Endothelial cell of umbilical vein (primary cell): ENCODE results near the gene GRK6. TPM values are rescaled to one million over a fixed set of nuclear protein-coding genes. Genes with fewer than 3 reads are reported as not detected.

Source experiments
- BruUV-seq: library from RNA; stranded (reverse); fragments of 400-500 nt; replicated peaks from 2 replicates; lab custom pipeline; 2021; lab: Mats Ljungman, UMichigan
- CTCF ChIA-PET: fragments of 300-600, 350-600 bp; sonication (Branson Sonifier 250); formaldehyde crosslinking; loops from one replicate; lab custom pipeline; 2021; ENCODE audit warnings: antibody characterized with exemption, inconsistent platforms; lab: Charles Lee
- POLR2A ChIA-PET: fragments of 300-600, 350-600 bp; sonication (Branson Sonifier 250); formaldehyde crosslinking; loops from one replicate; lab custom pipeline; 2021; ENCODE audit warnings: antibody characterized with exemption, inconsistent platforms; lab: Charles Lee
- DNase-seq: peaks from one replicate; pipeline ENCODE4 v3.0.0-alpha.2; 2011; ENCODE audit warnings: low read depth, low spot score
- FAIRE-seq: peaks from 2 replicates; lab custom pipeline; 2011; peaks lifted over from hg19 to GRCh38; lab: Jason Lieb, UNC
- H2AFZ ChIP-seq: 2 replicates; pipeline ENCODE4 v1.6.0; 2012; ENCODE audit warnings: low read depth, low read length, control low read depth, inconsistent platforms
- H3K27ac ChIP-seq: 2 replicates; pipeline ENCODE4 v1.5.1; 2011; ENCODE audit warnings: low read depth, mild to moderate bottlenecking, control low read depth, low read length, moderate library complexity; ENCODE audit not compliant: insufficient read depth
- H3K27me3 ChIP-seq, 2 experiments: 2 replicates each; pipeline versions ENCODE4 v1.6.0 to v1.6.1; 2011; ENCODE audit warnings: low read length in 2 of 2, mixed read lengths in 1 of 2; ENCODE audit not compliant: control insufficient read depth in 2 of 2, insufficient read depth in 2 of 2
- H3K36me3 ChIP-seq, 2 experiments: 2 replicates in 1 of 2; 3 replicates in 1 of 2; pipeline ENCODE4 v1.5.1; 2011; ENCODE audit warnings: low read length in 2 of 2, mild to moderate bottlenecking in 1 of 2, moderate library complexity in 1 of 2; ENCODE audit not compliant: control insufficient read depth in 2 of 2, insufficient read depth in 2 of 2; ENCODE audit errors: extremely low read depth in 1 of 2
- H3K4me1 ChIP-seq: 3 replicates; pipeline ENCODE4 v1.5.1; 2011; ENCODE audit warnings: mild to moderate bottlenecking, low read length; ENCODE audit not compliant: control insufficient read depth, insufficient read depth; ENCODE audit errors: extremely low read depth
- H3K4me2 ChIP-seq: 2 replicates; pipeline ENCODE4 v1.6.1; 2011; ENCODE audit warnings: low read length, control low read depth, mixed read lengths; ENCODE audit not compliant: insufficient read depth
- H3K4me3 ChIP-seq, 3 experiments: fragments of 200-600 bp in 1 of 3; sonication (generic), shearing (Covaris generic) in 1 of 3; replicated peaks in 1 of 3; 2 replicates each; pipeline ENCODE4 v1.5.1; 2011 to 2016; ENCODE audit warnings: control low read depth in 3 of 3, low read length in 3 of 3, mild to moderate bottlenecking in 2 of 3, inconsistent platforms in 1 of 3, low read depth in 1 of 3, moderate library complexity in 1 of 3; ENCODE audit not compliant: insufficient read depth in 1 of 3
- H3K79me2 ChIP-seq: 2 replicates; pipeline ENCODE4 v1.6.0; 2012; ENCODE audit warnings: low read length, inconsistent platforms; ENCODE audit not compliant: control insufficient read depth, insufficient read depth
- H3K9ac ChIP-seq: replicated peaks from 2 replicates; pipeline ENCODE3; 2011; ENCODE audit warnings: low read length, control low read depth; ENCODE audit not compliant: insufficient read depth; ENCODE audit errors: extremely low read depth
- H3K9me1 ChIP-seq: replicated peaks from 3 replicates; pipeline ENCODE4 v1.6.0; 2011; ENCODE audit warnings: mild to moderate bottlenecking, low read length; ENCODE audit not compliant: control insufficient read depth, insufficient read depth; ENCODE audit errors: extremely low read depth
- H3K9me3 ChIP-seq: replicated peaks from 2 replicates; pipeline ENCODE4 v1.5.1; 2012; ENCODE audit warnings: low read length, inconsistent platforms; ENCODE audit not compliant: control insufficient read depth, insufficient read depth
- H4K20me1 ChIP-seq: replicated peaks from 2 replicates; pipeline ENCODE3; 2011; ENCODE audit warnings: mild to moderate bottlenecking, low read length; ENCODE audit not compliant: control insufficient read depth, insufficient read depth; ENCODE audit errors: extremely low read depth
- CTCF ChIP-seq, 2 donors: IDR thresholded peaks; 1 replicate in 1 of 2; 2 replicates in 1 of 2; pipeline ENCODE4 v1.5.1; 2011; ENCODE audit warnings: low read length in 2 of 2, mild to moderate bottlenecking in 2 of 2, moderate library complexity in 2 of 2, control low read depth in 1 of 2, inconsistent platforms in 1 of 2, low read depth in 1 of 2; ENCODE audit not compliant: insufficient read depth in 1 of 2; ENCODE audit errors: extremely low read depth in 1 of 2
- FOS ChIP-seq: IDR thresholded peaks from 2 replicates; pipeline ENCODE4 v1.6.1; 2011; ENCODE audit warnings: mild to moderate bottlenecking, low read length, moderate library complexity, borderline replicate concordance; ENCODE audit not compliant: insufficient read depth
- MYC ChIP-seq: IDR thresholded peaks from one replicate; pipeline ENCODE4 v1.6.1; 2011; ENCODE audit warnings: mild to moderate bottlenecking, low read depth, low read length
- POLR2A ChIP-seq: IDR thresholded peaks from 2 replicates; pipeline ENCODE4 v1.6.1; 2012; ENCODE audit warnings: low read depth, mild to moderate bottlenecking, control low read depth, low read length
- POLR2AphosphoS5 ChIP-seq: IDR thresholded peaks from 2 replicates; pipeline ENCODE4 v1.6.1; 2012; ENCODE audit warnings: low read depth, mild to moderate bottlenecking, control low read depth, low read length, moderate library complexity; ENCODE audit not compliant: insufficient read depth
- dilution Hi-C: fragments of 300-500 bp; cut with MboI; formaldehyde crosslinking; loops from one replicate; pipeline ENCODE4 v1.15.0; 2019; ENCODE audit warnings: low sequenced_read_pairs; ENCODE audit not compliant: extremely low pct_ligation_motif_present
- intact Hi-C: fragments of 100-400 bp; cut with micrococcal nuclease; formaldehyde crosslinking; loops from one replicate; pipeline ENCODE4 v1.10.0; 2022
- polyA plus RNA-seq, 4 experiments: library from polyadenylated mRNA; depleted of rRNA in 3 of 4; stranded (reverse) in 3 of 4; unstranded in 1 of 4; fragments of >200 nt; gene quantifications; 2 replicates each; pipeline versions ENCODE4 v1.2.1 to v1.2.3, GENCODE V29; 2011 to 2012; ENCODE audit warnings: missing spikeins in 1 of 4
- total RNA-seq: library from RNA; stranded (reverse); gene quantifications from 2 replicates; pipeline ENCODE4 v1.2.3, GENCODE V29; 2021

Gene GRK6
- total and polyA plus RNA-seq, 2 donors (not counting 3 experiments of a cell fraction or from before 2014, with no cell fraction given) = 28.9 to 36.4 TPM

DNA sequence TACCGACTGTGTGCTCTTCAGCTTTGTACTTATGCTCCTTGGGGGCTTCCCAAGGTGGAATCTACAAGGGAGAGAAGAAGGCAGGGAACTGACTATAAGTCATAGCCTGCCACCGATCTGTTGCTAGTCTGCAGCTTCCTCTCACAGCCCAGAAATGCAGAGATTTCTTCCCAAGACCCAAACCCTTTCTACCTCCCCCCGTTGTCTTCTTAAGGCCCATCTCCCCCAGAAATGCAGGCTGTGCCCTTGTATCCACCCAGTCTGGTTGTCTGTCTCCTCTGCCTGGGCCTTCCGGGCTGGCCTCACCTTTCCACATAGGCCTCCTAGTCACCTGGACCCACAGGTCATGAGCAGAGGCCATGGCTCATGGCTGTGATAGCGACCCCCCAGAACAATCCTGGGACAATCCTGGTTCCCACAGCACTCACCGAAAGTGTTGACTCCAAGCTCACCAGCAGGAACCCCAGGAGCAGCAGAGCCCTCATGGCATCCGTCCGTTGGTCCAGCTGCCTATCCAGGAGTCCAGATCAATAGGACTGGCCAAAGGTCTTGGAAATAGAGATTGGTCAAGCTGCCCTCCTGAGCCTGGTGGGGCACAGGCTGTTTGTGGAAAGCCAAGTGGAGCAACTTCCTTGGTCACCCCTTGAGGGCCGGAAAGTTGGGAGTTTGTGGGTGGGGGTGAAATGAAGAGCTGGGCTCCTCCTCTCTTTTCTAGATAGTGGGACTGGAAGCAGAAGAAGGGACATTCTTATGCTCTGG lies 17.3 kb upstream of the GRK6 start, which contains the start of gene F12:
F12 (minus strand) TSS at position 522 of the 759 bp plus-strand sequence; CDS start at position 485, 37 bp downstream.
- ChIA-PET CTCF (interaction anchor here (0.8 to 2.6 kb wide), 11 partner anchors 12 to 99 kb away, joined by 3 to 14 read pairs (median 5); partner anchors contain the start of gene GRK6), POLR2A (no interaction called here)
- Histone ChIP-seq H3K36me3 (no peaks in the 10 kb centered on the region), H3K4me1 (peaks cover 5% of the 10 kb centered on the region), H3K79me2 (no peaks in the 10 kb centered on the region), H3K27ac (no peak within 1 kb of the TSS), H3K4me3 (no peak within 1 kb of the TSS), H2AFZ (no peak within 1 kb of the TSS), H4K20me1 (no peaks in the 10 kb centered on the region), H3K9me1 (no peaks in the 10 kb centered on the region), H3K9ac (no peak within 1 kb of the TSS), H3K27me3 (peaks cover 0 to 6% of the 10 kb centered on the region in 2 experiments), H3K9me3 (no peaks in the 10 kb centered on the region), H3K4me2 (no peak within 1 kb of the TSS)
- no peak for TF ChIP-seq POLR2A
- TF ChIP-seq MYC = no peak
- no peak for TF ChIP-seq POLR2AphosphoS5
- no peak for TF ChIP-seq FOS
- FAIRE-seq (no peak), DNase-seq (no peak)
- no TSS peak for BruUV-seq
- intact Hi-C loops = no loop called here
- dilution Hi-C loops = no loop called here

GRCh38 chr5:177410575-177410974 lies 15.9 kb upstream of the GRK6 start:
- H3K4me3 ChIP-seq = no peak overlapping the region
- no peaks in the 10 kb centered on the region for H4K20me1 ChIP-seq
- no peaks in the 10 kb centered on the region for H3K4me1 ChIP-seq
- POLR2A ChIA-PET = interaction anchor here (1.1 kb wide), 1 partner anchor 15 kb away, joined by 4 read pairs; no protein-coding TSS in a partner anchor
- no peak overlapping the region for H3K9ac ChIP-seq
- dilution Hi-C loops (no loop called here), intact Hi-C loops (no loop called here)
- DNase-seq (no peak), FAIRE-seq (no peak)
- no peaks in the 10 kb centered on the region for H3K79me2 ChIP-seq
- peaks cover 0 to 7% of the 10 kb centered on the region in 2 experiments for H3K27me3 ChIP-seq
- H2AFZ ChIP-seq = no peak overlapping the region
- H3K9me3 ChIP-seq = no peaks in the 10 kb centered on the region
- no peak overlapping the region for H3K4me2 ChIP-seq
- no peak overlapping the region for H3K27ac ChIP-seq
- CTCF ChIA-PET = no interaction called here
- no peak for TF ChIP-seq CTCF (IDR thresholded peaks at IDR 0.05; ENCODE audit: extremely low read depth in 1 of 2, insufficient read depth in 1 of 2, low read depth in 1 of 2, low read length in 2 of 2)
- H3K9me1 ChIP-seq = no peaks in the 10 kb centered on the region
- BruUV-seq = no TSS peak
- no peaks in the 10 kb centered on the region for H3K36me3 ChIP-seq
